CD4-positive, alpha-beta T cell (primary cell): ENCODE data around the gene CERS5. TPM values are rescaled to one million over a fixed set of nuclear protein-coding genes. Genes with fewer than 3 reads are reported as not detected.

Source experiments
- ATAC-seq: fragments of 200-7000 bp; cut with Tn5 transposase; one replicate; pipeline ENCODE4 v1.10.0; 2022; ENCODE audit warnings: mild to moderate bottlenecking; ENCODE audit not compliant: poor library complexity
- CTCF ChIA-PET: fragments of 350-600 bp; sonication (Branson Sonifier 250); formaldehyde crosslinking; loops from one replicate; lab custom pipeline; 2021; ENCODE audit warnings: antibody characterized with exemption, inconsistent platforms; lab: Charles Lee
- POLR2A ChIA-PET: fragments of 350-600 bp; sonication (Branson Sonifier 250); formaldehyde crosslinking; loops from one replicate; lab custom pipeline; 2021; ENCODE audit warnings: antibody characterized with exemption, inconsistent platforms; lab: Charles Lee
- DNase-seq, 14 experiments: peaks; one replicate each; pipeline ENCODE4 v3.0.0-alpha.2; 2013 to 2020; ENCODE audit warnings: mixed read lengths in 2 of 14
- H3K27ac ChIP-seq, 2 donors: one replicate each; pipeline versions ENCODE4 v1.5.1 to v1.7.0; 2013; ENCODE audit warnings: low read length in 2 of 2, low read depth in 1 of 2, mild to moderate bottlenecking in 1 of 2
- H3K27me3 ChIP-seq, 2 experiments: 1 replicate in 1 of 2; 2 replicates in 1 of 2; pipeline versions ENCODE4 v1.6.1 to v1.7.0; 2013; ENCODE audit warnings: low read length in 2 of 2, control low read depth in 1 of 2, mild to moderate bottlenecking in 1 of 2, moderate library complexity in 1 of 2; ENCODE audit not compliant: insufficient read depth in 2 of 2, control insufficient read depth in 1 of 2
- H3K36me3 ChIP-seq: one replicate; pipeline ENCODE4 v1.6.1; 2013; ENCODE audit warnings: low read length, control low read depth; ENCODE audit not compliant: insufficient read depth
- H3K4me1 ChIP-seq: one replicate; pipeline ENCODE4 v1.6.1; 2013; ENCODE audit warnings: low read length, control low read depth; ENCODE audit not compliant: insufficient read depth
- H3K4me3 ChIP-seq: one replicate; pipeline ENCODE4 v1.5.1; 2013; ENCODE audit warnings: mild to moderate bottlenecking, low read length, moderate library complexity
- H3K9me3 ChIP-seq, 2 experiments: 1 replicate in 1 of 2; 2 replicates in 1 of 2; pipeline versions ENCODE4 v1.6.1 to v1.7.0; 2013; ENCODE audit warnings: low read length in 2 of 2, mild to moderate bottlenecking in 2 of 2, control low read depth in 1 of 2, moderate library complexity in 1 of 2; ENCODE audit not compliant: control insufficient read depth in 1 of 2, insufficient read depth in 1 of 2
- H3K27ac Mint-ChIP-seq: one replicate; pipeline ENCODE4 v1.8.0; 2020; ENCODE audit warnings: mixed read lengths
- H3K27me3 Mint-ChIP-seq: one replicate; pipeline ENCODE4 v1.8.0; 2021; ENCODE audit warnings: mixed read lengths
- H3K36me3 Mint-ChIP-seq: one replicate; pipeline ENCODE4 v1.8.0; 2021; ENCODE audit warnings: low read depth, mixed read lengths
- H3K4me1 Mint-ChIP-seq: one replicate; pipeline ENCODE4 v1.8.0; 2021; ENCODE audit warnings: low read depth, mixed read lengths
- H3K4me3 Mint-ChIP-seq: one replicate; pipeline ENCODE4 v1.8.0; 2020; ENCODE audit warnings: mild to moderate bottlenecking, mixed read lengths
- H3K9me3 Mint-ChIP-seq: one replicate; pipeline ENCODE4 v1.8.0; 2020; ENCODE audit warnings: mixed read lengths
- CTCF ChIP-seq: fragments of 200-600 bp; IDR thresholded peaks from one replicate; pipeline ENCODE4 v1.8.0; 2022; ENCODE audit warnings: antibody characterized with exemption, mild to moderate bottlenecking
- intact Hi-C, 2 experiments: fragments of 100-400 bp; cut with DNase I in 1 of 2; cut with micrococcal nuclease in 1 of 2; formaldehyde crosslinking; loops; one replicate each; pipeline versions ENCODE4 v1.15.1 to v1.9.0; 2023 to 2025; cut with DNase I, micrococcal nuclease
- total RNA-seq, 174 experiments: library from RNA in 2 of 174; stranded (reverse) in 2 of 174; gene quantifications; one replicate each; pipeline ENCODE4 v1.2.3 and lab custom pipeline; 2021 to 2026

CERS5 gene
- total RNA-seq, 2 experiments from 2014 or later: 42.3 to 44.5 TPM

DNA sequence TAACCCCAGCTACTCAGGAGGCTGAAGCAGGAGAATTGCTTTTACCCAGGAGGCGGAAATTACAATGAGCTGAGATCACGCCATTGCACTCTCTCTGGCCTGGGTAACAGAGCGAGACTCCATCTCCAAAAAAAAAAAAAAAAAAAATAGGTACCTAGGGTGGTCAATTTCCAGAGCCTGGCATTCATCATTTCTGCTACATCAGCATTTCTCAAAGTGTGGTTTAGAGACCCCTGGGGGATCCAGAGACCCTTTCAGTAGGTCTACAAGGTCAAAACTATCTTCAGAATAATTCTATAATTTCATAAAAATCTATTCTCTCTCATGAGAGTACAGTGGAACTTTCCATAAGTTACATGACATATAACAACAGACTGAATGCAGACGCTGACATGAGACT is 19.9 kb downstream of the CERS5 start:
- no peak overlapping the region for H3K27ac Mint-ChIP-seq
- ATAC-seq (no peak), DNase-seq (no peak)
- H3K36me3 Mint-ChIP-seq: peaks cover 34% of the 10 kb centered on the region
- H3K9me3 Mint-ChIP-seq: no peaks in the 10 kb centered on the region
- Histone ChIP-seq H3K36me3 (peaks cover 21% of the 10 kb centered on the region), H3K4me3 (no peak overlapping the region), H3K27me3 (no peaks in the 10 kb centered on the region), H3K9me3 (no peaks in the 10 kb centered on the region), H3K27ac (no peak overlapping the region), H3K4me1 (no peaks in the 10 kb centered on the region)
- TF ChIP-seq CTCF: no peak
- peaks cover 31% of the 10 kb centered on the region for H3K4me1 Mint-ChIP-seq
- no peak overlapping the region for H3K4me3 Mint-ChIP-seq
- intact Hi-C loops: no loop called here
- CTCF ChIA-PET: interaction anchor here (1.3 to 3.1 kb wide), 2 partner anchors 15 to 77 kb away, joined by 4 to 12 read pairs; no protein-coding TSS in a partner anchor
- POLR2A ChIA-PET: interaction anchor here (1.1 kb wide), 1 partner anchor 35 kb away, joined by 4 read pairs; the partner anchor contains the start of gene COX14
- no peaks in the 10 kb centered on the region for H3K27me3 Mint-ChIP-seq

- H3K36me3 Mint-ChIP-seq: peaks cover 49% of the 10 kb centered on the region
- no peaks in the 10 kb centered on the region for H3K27me3 Mint-ChIP-seq
- Histone ChIP-seq H3K4me1 (no peaks in the 10 kb centered on the region), H3K27me3 (no peaks in the 10 kb centered on the region), H3K36me3 (peaks cover 39% of the 10 kb centered on the region), H3K9me3 (no peaks in the 10 kb centered on the region), H3K4me3 (no peak overlapping the region), H3K27ac (no peak overlapping the region)
- H3K9me3 Mint-ChIP-seq: no peaks in the 10 kb centered on the region
- no peak for ATAC-seq
- H3K27ac Mint-ChIP-seq: no peak overlapping the region
- H3K4me3 Mint-ChIP-seq: no peak overlapping the region
- H3K4me1 Mint-ChIP-seq: peaks cover 20% of the 10 kb centered on the region
- POLR2A ChIA-PET: no interaction called here
- CTCF ChIA-PET: no interaction called here
- intact Hi-C loops: no loop called here
- DNase-seq: no peak
- TF ChIP-seq CTCF: no peak
Observed at GRCh38 chr12:50145439-50145838, 21.7 kb downstream of the CERS5 start.

GRCh38 chr12:50142993-50143392 is 24.2 kb downstream of the CERS5 start:
- H3K27ac ChIP-seq: no peak overlapping the region
- peaks cover 48% of the 10 kb centered on the region for H3K36me3 ChIP-seq
- DNase-seq (no peak), ATAC-seq (no peak)
- Mint-ChIP-seq H3K27ac (no peak overlapping the region), H3K4me3 (no peak overlapping the region), H3K27me3 (no peaks in the 10 kb centered on the region), H3K9me3 (no peaks in the 10 kb centered on the region), H3K36me3 (peaks cover 52% of the 10 kb centered on the region), H3K4me1 (peaks cover 9% of the 10 kb centered on the region)
- intact Hi-C loops: no loop called here
- H3K4me1 ChIP-seq: no peaks in the 10 kb centered on the region
- no peak for TF ChIP-seq CTCF
- POLR2A ChIA-PET: no interaction called here
- no peaks in the 10 kb centered on the region for H3K27me3 ChIP-seq
- no peaks in the 10 kb centered on the region for H3K9me3 ChIP-seq
- CTCF ChIA-PET: interaction anchor here (1.5 kb wide), 2 partner anchors 11 to 32 kb away, joined by 5 read pairs; partner anchors contain the start of gene COX14
- no peak overlapping the region for H3K4me3 ChIP-seq
